ENCODE data around the gene SHLD2. TPM values are rescaled to one million over a fixed set of nuclear protein-coding genes. Genes with fewer than 3 reads are reported as not detected.
A peak's percentile ranks its signal among the peaks of the same experiment; 100 is the strongest.
"Not testable (repeated sequence)": the region's sequence is repeated elsewhere in the genome, so short reads cannot be mapped to it uniquely, and the experiment has no call there.

The SHLD2 gene
- polyA plus RNA-seq (ENCODE audit: insufficient read length in 12 of 12), result 10 to 100 TPM in 11 of 12 donors, not detected in 1; 16.9 to 29.8 (median 23.4) TPM
- long read RNA-seq, donor 1, partial matches to known transcripts, result 27 of 34 reads
- long read RNA-seq, donor 1, other reads (novel, unspliced or antisense), result 5 of 34 reads
- long read RNA-seq, donor 2, partial matches to known transcripts, result 0 of 5 reads
- long read RNA-seq, donor 2, other reads (novel, unspliced or antisense), result 0 of 5 reads
- long read RNA-seq, donor 3, result 0 reads
- long read RNA-seq, donor 4, partial matches to known transcripts, result 5 of 5 reads
- long read RNA-seq, donor 4, other reads (novel, unspliced or antisense), result 0 of 5 reads
- long read RNA-seq, donor 5, result 0 reads
- long read RNA-seq, donor 6, partial matches to known transcripts, result 0 of 1 reads
- long read RNA-seq, donor 6, other reads (novel, unspliced or antisense), result 0 of 1 reads
- long read RNA-seq, donor 7, partial matches to known transcripts, result 0 of 1 reads
- long read RNA-seq, donor 7, other reads (novel, unspliced or antisense), result 0 of 1 reads
- long read RNA-seq, donor 8, partial matches to known transcripts, result 0 of 1 reads
- long read RNA-seq, donor 8, other reads (novel, unspliced or antisense), result 0 of 1 reads
- long read RNA-seq, donor 9, partial matches to known transcripts, result 15 of 26 reads
- long read RNA-seq, donor 9, other reads (novel, unspliced or antisense), result 11 of 26 reads
- long read RNA-seq, donor 10, partial matches to known transcripts, result 0 of 1 reads
- long read RNA-seq, donor 10, other reads (novel, unspliced or antisense), result 0 of 1 reads
- long read RNA-seq, donor 11, partial matches to known transcripts, result 0 of 3 reads
- long read RNA-seq, donor 11, other reads (novel, unspliced or antisense), result 0 of 3 reads

GRCh38 chr10:87094373-87095235, at the start of gene SHLD2, which contains the start of gene GLUD1:
SHLD2 (plus strand) TSS chr10:87095206; CDS start chr10:87151355, 56,149 bp downstream.
GLUD1 (minus strand) TSS chr10:87094843; CDS start chr10:87094769, 74 bp downstream.
- peak; percentile 88 for DNase-seq

- no peak for DNase-seq
Measured at GRCh38 chr10:87045434-87045938, 49.5 kb upstream of the SHLD2 start.

- DNase-seq, result peak; percentile 40
Measured at GRCh38 chr10:87053111-87053510, 41.9 kb upstream of the SHLD2 start.

- no peak for DNase-seq
Measured at GRCh38 chr10:87053577-87054181, 41.3 kb upstream of the SHLD2 start.

GRCh38 chr10:87054373-87055295, 40.4 kb upstream of the SHLD2 start:
- DNase-seq, result peak; percentile 15

GRCh38 chr10:87058171-87058570, 36.8 kb upstream of the SHLD2 start:
- DNase-seq, result peak; percentile 9

GRCh38 chr10:87059401-87059800, 35.6 kb upstream of the SHLD2 start:
- no peak for DNase-seq

GRCh38 chr10:87060280-87060928, 34.6 kb upstream of the SHLD2 start:
- DNase-seq, result no peak

GRCh38 chr10:87064651-87065050, 30.4 kb upstream of the SHLD2 start:
- DNase-seq, result no peak

- DNase-seq, result no peak
Measured at GRCh38 chr10:87066178-87066577, 28.8 kb upstream of the SHLD2 start.

- no peak for DNase-seq
Measured at GRCh38 chr10:87066865-87067264, 28.1 kb upstream of the SHLD2 start.

- no peak for DNase-seq
Measured at GRCh38 chr10:87068281-87068680, 26.7 kb upstream of the SHLD2 start.

GRCh38 chr10:87072449-87072848, 22.6 kb upstream of the SHLD2 start:
- no peak for DNase-seq

- DNase-seq, result not testable (repeated sequence)
Measured at GRCh38 chr10:87076421-87076820, 18.6 kb upstream of the SHLD2 start.

- DNase-seq, result no peak
Measured at GRCh38 chr10:87079106-87079836, 15.7 kb upstream of the SHLD2 start.

GRCh38 chr10:87080621-87081020, 14.4 kb upstream of the SHLD2 start:
- DNase-seq, result not testable (repeated sequence)

- DNase-seq, result not testable (repeated sequence)
Measured at GRCh38 chr10:87081574-87081973, 13.4 kb upstream of the SHLD2 start.

- DNase-seq, result not testable (repeated sequence)
Measured at GRCh38 chr10:87082219-87082618, 12.8 kb upstream of the SHLD2 start.

Measured in muscle of arm (tissue), 14 donors.